AG04449 (cell line): ENCODE results near the gene HSD17B8.
"Not testable (repeated sequence)": the region's sequence is repeated elsewhere in the genome, so short reads cannot be mapped to it uniquely, and the experiment has no call there.

Source experiments
- CTCF ChIA-PET: fragments of 350-600 bp; formaldehyde crosslinking; extraction: SDS; loops from one replicate; lab custom pipeline; 2021; ENCODE audit warnings: antibody characterized with exemption; lab: Yijun Ruan, JAX
- POLR2A ChIA-PET: fragments of 400-600, 350-600 bp; formaldehyde crosslinking; extraction: SDS; loops from one replicate; lab custom pipeline; 2020; ENCODE audit warnings: antibody characterized with exemption, inconsistent platforms; lab: Yijun Ruan, JAX
- DNase-seq: peaks from one replicate; pipeline ENCODE4 v3.0.0-alpha.2; 2010; ENCODE audit warnings: low read depth, low spot score
- H3K4me3 ChIP-seq: 2 replicates; pipeline ENCODE4 v1.5.1; 2011; ENCODE audit warnings: low read depth, mild to moderate bottlenecking, control low read depth, low read length
- TF ChIP-seq, protein P1 (sequence below): IDR thresholded peaks from one replicate; pipeline ENCODE4 v1.5.1; 2011; ENCODE audit warnings: mild to moderate bottlenecking, moderate library complexity, low read length, control low read depth, inconsistent platforms; ENCODE audit not compliant: insufficient read depth; ENCODE audit errors: missing control alignments

The HSD17B8 gene

DNA sequence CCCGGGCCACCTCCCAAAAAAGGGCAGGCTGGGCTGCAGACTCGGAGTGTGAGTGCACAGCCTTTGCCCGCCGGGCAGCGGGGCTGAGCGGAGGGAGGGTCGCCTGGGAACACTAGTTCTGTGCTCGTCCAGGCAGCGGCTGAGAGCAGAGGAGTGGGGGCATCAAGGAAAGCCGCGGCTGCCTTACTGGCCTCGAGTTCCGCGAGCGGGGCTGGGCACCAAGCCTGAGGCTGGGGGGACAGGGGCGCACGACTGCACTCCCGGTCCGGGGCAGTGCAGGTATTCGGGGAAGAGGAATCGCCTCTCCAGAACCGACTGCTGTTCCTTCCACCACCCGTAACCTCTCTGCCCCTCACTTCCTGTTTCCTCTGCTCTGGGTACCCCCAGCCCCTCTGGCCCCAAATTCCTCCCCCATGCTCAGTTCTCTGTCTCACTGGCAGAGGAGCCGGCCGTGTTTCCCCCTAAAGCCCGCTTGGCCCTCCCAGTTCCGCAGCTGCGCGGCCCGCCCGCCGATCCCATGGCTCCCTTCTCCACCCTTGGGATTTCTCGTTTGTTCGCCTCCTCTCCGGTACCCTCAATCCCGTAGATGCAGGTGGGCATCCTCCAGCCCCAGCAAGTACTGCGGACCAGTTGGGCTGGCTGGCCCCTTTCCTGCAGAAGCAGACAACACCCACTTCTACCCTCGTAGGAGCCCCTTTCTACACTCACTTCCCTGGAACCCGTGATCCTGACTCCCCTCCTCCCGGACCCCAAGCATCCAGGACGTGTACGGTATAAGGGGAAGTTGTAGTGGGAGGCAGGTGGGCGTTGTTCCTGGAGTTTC lies 8.9 kb downstream of the HSD17B8 start:
- no peak for DNase-seq
- H3K4me3 ChIP-seq, result peak overlapping the region; percentile 62
- POLR2A ChIA-PET, result interaction anchor here (0.7 to 1.1 kb wide), 4 partner anchors 35 to 76 kb away, joined by 3 to 11 read pairs (median 4); partner anchors contain the start of genes PFDN6 and WDR46
- CTCF ChIA-PET, result interaction anchor here (0.9 to 6.0 kb wide), 3 partner anchors 16 to 280 kb away, joined by 3 to 36 read pairs (median 4); no protein-coding TSS in a partner anchor
- TF ChIP-seq, protein P1, sequence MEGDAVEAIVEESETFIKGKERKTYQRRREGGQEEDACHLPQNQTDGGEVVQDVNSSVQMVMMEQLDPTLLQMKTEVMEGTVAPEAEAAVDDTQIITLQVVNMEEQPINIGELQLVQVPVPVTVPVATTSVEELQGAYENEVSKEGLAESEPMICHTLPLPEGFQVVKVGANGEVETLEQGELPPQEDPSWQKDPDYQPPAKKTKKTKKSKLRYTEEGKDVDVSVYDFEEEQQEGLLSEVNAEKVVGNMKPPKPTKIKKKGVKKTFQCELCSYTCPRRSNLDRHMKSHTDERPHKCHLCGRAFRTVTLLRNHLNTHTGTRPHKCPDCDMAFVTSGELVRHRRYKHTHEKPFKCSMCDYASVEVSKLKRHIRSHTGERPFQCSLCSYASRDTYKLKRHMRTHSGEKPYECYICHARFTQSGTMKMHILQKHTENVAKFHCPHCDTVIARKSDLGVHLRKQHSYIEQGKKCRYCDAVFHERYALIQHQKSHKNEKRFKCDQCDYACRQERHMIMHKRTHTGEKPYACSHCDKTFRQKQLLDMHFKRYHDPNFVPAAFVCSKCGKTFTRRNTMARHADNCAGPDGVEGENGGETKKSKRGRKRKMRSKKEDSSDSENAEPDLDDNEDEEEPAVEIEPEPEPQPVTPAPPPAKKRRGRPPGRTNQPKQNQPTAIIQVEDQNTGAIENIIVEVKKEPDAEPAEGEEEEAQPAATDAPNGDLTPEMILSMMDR, result no peak

DNA sequence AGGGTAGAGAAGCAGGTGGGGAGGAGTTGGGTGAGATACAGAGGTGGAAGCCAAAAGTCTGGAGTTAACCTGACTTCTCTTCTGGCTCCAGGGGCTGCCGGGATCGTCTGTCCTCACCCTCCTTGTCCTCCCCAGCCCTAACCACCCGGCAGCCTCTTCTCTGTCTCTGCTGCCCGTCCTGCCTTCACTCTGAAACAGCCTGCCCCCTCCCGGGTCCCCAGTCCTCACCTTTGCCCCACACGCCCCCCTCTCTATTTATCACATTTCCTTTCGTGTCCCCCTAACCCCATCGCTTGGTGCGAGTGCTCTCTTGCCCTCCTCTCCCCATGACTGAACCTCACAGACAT lies 9.5 kb downstream of the HSD17B8 start:
- peak overlapping the region; percentile 62 for H3K4me3 ChIP-seq
- POLR2A ChIA-PET, result no interaction called here
- TF ChIP-seq, protein P1, result no peak
- no peak for DNase-seq
- CTCF ChIA-PET, result interaction anchor here (6.0 kb wide), 1 partner anchor 36 kb away, joined by 36 read pairs; no protein-coding TSS in a partner anchor

DNA sequence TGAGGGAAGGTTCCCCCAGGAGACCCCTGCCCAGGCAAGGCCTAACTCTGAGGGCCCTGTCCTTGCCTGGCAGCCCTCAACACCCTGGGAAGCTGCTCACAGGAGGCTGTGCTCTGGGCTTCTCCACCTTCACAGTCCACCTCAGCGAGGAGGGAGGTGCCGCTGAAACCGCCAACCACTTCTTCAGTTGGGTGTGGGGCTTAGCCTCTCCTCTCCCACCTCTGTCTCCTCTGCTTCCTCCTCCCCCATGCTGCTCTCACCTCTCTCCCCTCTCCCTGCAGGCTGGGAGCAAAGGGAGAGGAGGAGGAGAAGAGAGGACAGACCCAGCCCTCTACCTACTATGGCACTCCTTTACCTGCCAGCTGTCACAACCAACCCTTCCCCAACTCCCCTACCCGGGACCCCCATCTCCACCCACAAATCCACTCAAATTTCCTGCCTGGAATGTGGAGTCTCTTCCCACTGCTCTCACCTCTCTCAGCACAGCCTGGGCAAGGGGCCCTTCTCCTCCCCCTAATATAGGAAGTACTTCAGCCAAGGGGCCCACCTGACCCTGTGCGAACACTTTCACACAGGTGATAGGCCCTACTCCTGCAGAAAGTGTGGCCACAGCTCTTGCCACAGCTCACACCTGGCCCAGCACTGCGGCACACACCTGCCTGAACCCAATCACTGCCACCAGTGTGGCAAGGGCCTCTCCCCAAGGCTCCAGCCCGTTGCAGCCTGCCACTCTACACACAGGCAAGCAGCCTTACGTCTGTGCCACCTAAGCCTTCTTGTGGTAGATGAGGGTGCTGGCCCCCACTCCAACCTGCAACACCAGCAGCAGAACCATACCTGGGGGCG lies 11.0 kb downstream of the HSD17B8 start:
- CTCF ChIA-PET, result no interaction called here
- no peak overlapping the region for H3K4me3 ChIP-seq
- DNase-seq, result no peak
- TF ChIP-seq, protein P1, result no peak
- POLR2A ChIA-PET, result no interaction called here

DNA sequence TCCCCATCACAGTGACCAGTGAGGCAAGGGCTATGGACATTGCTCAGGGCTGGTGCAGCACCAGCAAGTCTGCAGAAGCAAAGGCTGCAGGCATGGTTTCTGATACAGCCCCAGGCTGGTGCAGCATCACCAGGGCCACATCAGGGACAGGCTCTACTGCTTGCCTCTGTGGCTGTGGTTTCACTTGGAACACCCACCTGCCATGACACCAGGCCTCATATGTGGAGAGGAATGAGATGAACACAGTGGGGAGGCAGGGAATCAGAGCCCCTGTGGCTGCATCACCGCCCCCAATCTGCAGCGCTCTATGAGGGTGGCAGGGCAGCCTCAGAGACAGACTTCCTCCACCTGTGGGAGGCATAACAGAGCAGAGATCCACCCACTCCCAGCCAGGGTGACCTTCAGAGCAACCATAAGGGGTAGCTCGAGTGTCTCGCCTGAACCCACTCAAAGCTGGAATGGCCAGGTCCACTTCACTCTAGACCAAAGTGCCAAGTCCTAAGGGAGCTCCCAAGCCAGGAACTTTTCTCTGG lies 11.7 kb downstream of the HSD17B8 start:
- CTCF ChIA-PET, result interaction anchor here (1.0 kb wide), 1 partner anchor 32 kb away, joined by 3 read pairs; no protein-coding TSS in a partner anchor
- POLR2A ChIA-PET, result no interaction called here
- no peak overlapping the region for H3K4me3 ChIP-seq
- DNase-seq, result no peak
- TF ChIP-seq, protein P1, result no peak

DNA sequence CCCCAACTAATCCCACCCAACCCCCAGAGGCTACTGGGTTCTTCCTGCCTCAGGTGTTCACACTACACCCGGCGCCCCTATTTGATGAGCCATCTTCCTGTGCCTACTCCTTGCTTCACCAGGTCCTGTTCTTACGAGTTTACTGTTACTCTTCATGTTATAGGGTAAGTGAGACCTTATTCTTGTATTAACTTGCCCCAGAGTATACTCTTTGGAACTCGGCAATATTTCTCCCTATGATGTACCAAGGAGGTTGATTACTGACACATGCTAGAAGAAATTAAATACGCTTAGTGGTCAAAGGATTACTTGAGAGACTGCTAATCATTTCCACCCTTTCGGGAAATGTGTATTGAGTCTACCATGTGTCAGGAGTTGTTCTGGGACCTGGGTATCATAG lies 12.8 kb downstream of the HSD17B8 start:
- no peak overlapping the region for H3K4me3 ChIP-seq
- TF ChIP-seq, protein P1, result no peak
- ChIA-PET CTCF (interaction anchor here (1.0 to 1.7 kb wide), 2 partner anchors 30 to 232 kb away, joined by 3 read pairs; no protein-coding TSS in a partner anchor), POLR2A (no interaction called here)
- DNase-seq, result no peak

DNA sequence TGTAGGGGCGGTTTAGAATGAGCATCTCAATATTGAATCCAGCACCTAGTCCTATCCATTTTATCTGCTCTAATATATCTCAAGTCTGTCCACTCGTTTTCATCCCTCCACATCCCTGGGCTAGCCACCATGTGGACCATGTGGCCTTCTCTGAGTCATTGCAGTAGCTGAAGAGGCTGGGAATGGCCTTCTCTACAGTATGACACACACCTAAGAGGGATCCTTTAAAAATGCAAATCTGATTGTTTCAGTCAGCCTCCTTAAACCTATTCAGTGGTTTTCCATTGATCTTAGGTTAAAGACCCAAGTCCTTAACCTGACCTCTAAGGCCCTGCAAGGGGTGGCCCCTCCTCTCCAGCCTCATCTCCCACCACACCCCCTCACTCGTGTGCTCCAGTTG lies 13.2 kb downstream of the HSD17B8 start:
- TF ChIP-seq, protein P1, result no peak
- no peak overlapping the region for H3K4me3 ChIP-seq
- ChIA-PET POLR2A (no interaction called here), CTCF (interaction anchor here (1.7 kb wide), 1 partner anchor 233 kb away, joined by 3 read pairs; no protein-coding TSS in a partner anchor)
- no peak for DNase-seq

DNA sequence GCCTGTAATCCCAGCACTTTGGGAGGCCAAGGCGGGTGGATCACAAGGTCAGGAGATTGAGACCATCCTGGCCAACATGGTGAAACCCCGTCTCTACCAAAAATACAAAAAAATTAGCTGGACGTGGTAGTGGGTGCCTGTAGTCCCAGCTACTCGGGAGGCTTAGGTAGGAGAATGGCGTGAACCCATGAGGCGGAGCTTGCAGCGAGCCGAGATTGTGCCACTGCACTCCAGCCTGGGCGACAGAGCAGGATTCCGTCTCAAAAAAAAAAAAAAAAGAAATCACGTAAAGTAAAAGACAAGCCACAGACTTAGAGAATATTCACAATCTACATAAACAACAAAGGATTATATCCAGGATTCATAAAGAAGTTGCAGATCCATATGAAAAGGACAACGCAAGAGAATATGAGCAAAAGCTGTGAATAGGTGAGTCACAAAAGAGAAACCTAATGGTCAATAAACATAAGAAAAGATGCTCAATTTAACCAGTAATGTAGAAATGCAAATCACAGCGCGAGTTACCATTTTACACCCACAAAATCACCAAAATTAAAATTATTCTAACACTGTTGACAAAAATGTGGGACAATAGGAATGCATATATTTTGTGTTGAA lies 22.2 kb downstream of the HSD17B8 start:
- CTCF ChIA-PET, result interaction anchor here (1.5 to 4.9 kb wide), 2 partner anchors 22 to 212 kb away, joined by 3 to 13 read pairs; no protein-coding TSS in a partner anchor
- POLR2A ChIA-PET, DNase-seq, H3K4me3 ChIP-seq: not testable (repeated sequence)
